DMS 273 (cell line): ENCODE measurements around the gene ZC3H13.
"Not testable (repeated sequence)": the region's sequence is repeated elsewhere in the genome, so short reads cannot be mapped to it uniquely, and the experiment has no call there.

Experiments used
- DNase-seq: peaks from one replicate; lab custom pipeline; 2025; ENCODE audit not compliant: unreplicated experiment; lab: John Stamatoyannopoulos, UW

ZC3H13 gene

GRCh38 chr13:46010148-46010547 is 42.4 kb downstream of the ZC3H13 start:
- peak; percentile 3 for DNase-seq

GRCh38 chr13:46008631-46009030 is 43.9 kb downstream of the ZC3H13 start:
- no peak for DNase-seq

GRCh38 chr13:46006688-46007452 is 45.7 kb downstream of the ZC3H13 start:
- peak; percentile 6 for DNase-seq

- no peak for DNase-seq
Measured at GRCh38 chr13:46004491-46004890, 48.1 kb downstream of the ZC3H13 start.

- no peak for DNase-seq
Measured at GRCh38 chr13:45996631-45997030, 55.9 kb downstream of the ZC3H13 start.

GRCh38 chr13:45995245-45995644 is 57.3 kb downstream of the ZC3H13 start:
- no peak for DNase-seq

- DNase-seq, result no peak
Measured at GRCh38 chr13:45994752-45995151, 57.8 kb downstream of the ZC3H13 start.

- DNase-seq, result no peak
Measured at GRCh38 chr13:45989607-45990006, 62.9 kb downstream of the ZC3H13 start.

- not testable (repeated sequence) for DNase-seq
Measured at GRCh38 chr13:45981127-45981526, 71.4 kb downstream of the ZC3H13 start.

- no peak for DNase-seq
Measured at GRCh38 chr13:45975337-45975736, 77.2 kb downstream of the ZC3H13 start.

GRCh38 chr13:45974500-45974899 is 78.0 kb downstream of the ZC3H13 start:
- DNase-seq, result no peak

GRCh38 chr13:45967589-45967988 is 85.0 kb downstream of the ZC3H13 start:
- DNase-seq, result no peak

- no peak for DNase-seq
Measured at GRCh38 chr13:45966715-45967114, 85.8 kb downstream of the ZC3H13 start.

- no peak for DNase-seq
Measured at GRCh38 chr13:45961468-45961867, 91.1 kb downstream of the ZC3H13 start.

GRCh38 chr13:45954836-45955800 is 97.4 kb downstream of the ZC3H13 start:
- DNase-seq, result no peak

GRCh38 chr13:45953082-45953481 is 99.5 kb downstream of the ZC3H13 start:
- no peak for DNase-seq

- DNase-seq, result no peak
Measured at GRCh38 chr13:45951724-45952123, 100.8 kb downstream of the ZC3H13 start.

GRCh38 chr13:45951166-45951565 is 101.4 kb downstream of the ZC3H13 start:
- no peak for DNase-seq

GRCh38 chr13:45950386-45951000 is 102.1 kb downstream of the ZC3H13 start:
- DNase-seq, result no peak

- DNase-seq, result no peak
Measured at GRCh38 chr13:45949161-45949560, 103.4 kb downstream of the ZC3H13 start.

- DNase-seq, result no peak
Measured at GRCh38 chr13:45943965-45944364, 108.6 kb downstream of the ZC3H13 start.

GRCh38 chr13:45943120-45943519 is 109.4 kb downstream of the ZC3H13 start:
- no peak for DNase-seq
